T-cell (primary cell): ENCODE results near the gene SFSWAP. TPM values are rescaled to one million over a fixed set of nuclear protein-coding genes. Genes with fewer than 3 reads are reported as not detected.
A peak's percentile ranks its signal among the peaks of the same experiment; 100 is the strongest.

Experiments
- ATAC-seq, 4 experiments: fragments of 200-7000 bp in 3 of 4; fragments of 150-1000 bp in 1 of 4; cut with Tn5 transposase; replicated peaks in 1 of 4; 1 replicate in 3 of 4; 2 replicates in 1 of 4; pipeline ENCODE4 v1.10.0; 2021; ENCODE audit warnings: moderate library complexity in 3 of 4, mild to moderate bottlenecking in 2 of 4, moderate number of reproducible peaks in 1 of 4
- CTCF ChIA-PET, 2 donors: fragments of 300-600 bp; sonication (Branson Sonifier 250); formaldehyde crosslinking; loops; one replicate each; lab custom pipeline; 2022; ENCODE audit warnings: antibody characterized with exemption in 2 of 2; lab: Charles Lee
- POLR2A ChIA-PET, 2 donors: fragments of 300-600 bp; sonication (Branson Sonifier 250); formaldehyde crosslinking; loops; one replicate each; lab custom pipeline; 2022; ENCODE audit warnings: antibody characterized with exemption in 2 of 2; lab: Charles Lee
- DNase-seq, 35 experiments: peaks; one replicate each; pipeline versions ENCODE4 v3.0.0 to v3.0.0-alpha.2; 2013 to 2023
- H3K27ac ChIP-seq: one replicate; pipeline ENCODE4 v1.5.1; 2013; ENCODE audit warnings: low read length
- H3K27me3 ChIP-seq, 2 experiments: replicated peaks in 1 of 2; 1 replicate in 1 of 2; 2 replicates in 1 of 2; pipeline versions ENCODE4 v1.6.1 to v1.7.0; 2013; ENCODE audit warnings: low read length in 1 of 2, mixed read lengths in 1 of 2; ENCODE audit not compliant: control insufficient read depth in 2 of 2, insufficient read depth in 2 of 2; ENCODE audit errors: extremely low read depth in 1 of 2
- H3K36me3 ChIP-seq, 2 donors: 1 replicate in 1 of 2; 2 replicates in 1 of 2; pipeline versions ENCODE4 v1.6.1 to v1.7.0; 2013; ENCODE audit warnings: low read length in 1 of 2; ENCODE audit not compliant: control insufficient read depth in 2 of 2, insufficient read depth in 1 of 2; ENCODE audit errors: extremely low read depth in 1 of 2
- H3K4me1 ChIP-seq, 2 experiments: 1 replicate in 1 of 2; 2 replicates in 1 of 2; pipeline versions ENCODE4 v1.6.1 to v1.7.0; 2013; ENCODE audit warnings: low read length in 2 of 2, mixed read lengths in 1 of 2; ENCODE audit not compliant: insufficient read depth in 2 of 2, control insufficient read depth in 1 of 2; ENCODE audit errors: extremely low read depth in 1 of 2
- H3K4me3 ChIP-seq, 2 donors: 1 replicate in 1 of 2; 2 replicates in 1 of 2; pipeline versions ENCODE4 v1.5.1 to v1.7.0; 2013; ENCODE audit warnings: mild to moderate bottlenecking in 2 of 2, low read length in 1 of 2, moderate library complexity in 1 of 2; ENCODE audit not compliant: control insufficient read depth in 1 of 2; ENCODE audit errors: extremely low read depth in 1 of 2
- H3K9me3 ChIP-seq: 2 replicates; pipeline ENCODE4 v1.7.0; 2013
- H3K27ac Mint-ChIP-seq, 2 donors: one replicate each; pipeline ENCODE4 v1.8.0; 2020 to 2021; ENCODE audit warnings: mild to moderate bottlenecking in 2 of 2, mixed read lengths in 2 of 2
- H3K27me3 Mint-ChIP-seq, 2 donors: one replicate each; pipeline ENCODE4 v1.8.0; 2021 to 2022; ENCODE audit warnings: mixed read lengths in 2 of 2
- H3K36me3 Mint-ChIP-seq: one replicate; pipeline ENCODE4 v1.8.0; 2021; ENCODE audit warnings: mixed read lengths
- H3K4me1 Mint-ChIP-seq, 3 donors: one replicate each; pipeline ENCODE4 v1.8.0; 2020 to 2022; ENCODE audit warnings: mixed read lengths in 3 of 3, mild to moderate bottlenecking in 1 of 3
- H3K4me3 Mint-ChIP-seq, 3 donors: one replicate each; pipeline ENCODE4 v1.8.0; 2020 to 2022; ENCODE audit warnings: mild to moderate bottlenecking in 3 of 3, mixed read lengths in 3 of 3, moderate library complexity in 3 of 3
- H3K9me3 Mint-ChIP-seq, 3 donors: one replicate each; pipeline ENCODE4 v1.8.0; 2020 to 2022; ENCODE audit warnings: mixed read lengths in 3 of 3
- WGBS: methylation state at CpG from one replicate; pipeline ENCODE4 v1.1.5; 2013; ENCODE audit warnings: missing lambda C conversion rate; ENCODE audit not compliant: insufficient coverage; 5-methylcytosine and 5-hydroxymethylcytosine counted together
- total RNA-seq, 35 experiments: library from RNA in 6 of 35; stranded (reverse) in 6 of 35; fragments of 120-200 nt in 1 of 35; gene quantifications; one replicate each; pipeline versions ENCODE4 v1.2.1 to v1.2.4 and lab custom pipeline; 2013 to 2026

The SFSWAP gene
- total RNA-seq, 5 donors from 2014 or later (not counting 1 experiment from before 2014, with no cell fraction given) = 95.7 to 110 (median 106) TPM

DNA sequence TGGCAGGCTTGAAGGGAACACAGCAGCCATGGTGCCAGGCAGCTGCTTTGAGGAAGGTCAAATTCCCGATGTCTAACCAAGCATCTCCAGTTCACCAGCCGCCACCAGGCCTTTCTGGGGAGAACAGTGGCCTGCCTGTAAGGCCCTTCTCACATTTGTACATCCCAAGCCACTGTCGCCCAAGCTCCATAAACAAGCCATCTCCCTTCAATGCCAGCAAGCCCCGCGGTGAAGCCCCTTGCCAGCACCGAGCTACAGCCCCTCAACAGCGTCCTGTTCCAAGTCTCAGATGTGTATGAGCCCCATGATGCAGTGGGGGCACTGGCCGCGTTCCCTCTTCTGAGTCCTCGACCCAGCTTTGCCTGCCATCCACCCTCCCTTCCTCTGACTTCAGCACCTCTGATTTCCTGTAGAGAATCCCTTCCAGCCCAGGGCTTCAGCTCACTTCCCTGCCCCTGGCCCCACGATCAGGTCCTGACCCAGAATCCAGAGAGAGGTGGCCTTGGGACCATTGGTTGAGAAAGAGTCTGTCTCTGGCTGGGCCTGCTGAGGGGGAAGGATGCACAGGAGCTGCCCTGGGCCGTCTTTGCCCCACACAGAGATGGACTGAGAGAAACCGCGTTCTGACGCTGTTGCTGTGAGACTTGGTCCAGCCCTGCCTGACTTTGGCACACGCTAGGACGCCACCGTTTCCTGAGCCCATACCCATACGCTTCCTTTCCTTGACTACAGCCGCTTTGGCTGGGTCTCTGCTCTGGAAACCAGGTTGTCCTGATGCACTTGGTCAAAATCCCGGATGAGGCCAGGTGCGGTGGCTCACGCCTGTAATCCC is 115.4 kb downstream of the SFSWAP start:
- Mint-ChIP-seq H3K4me1 (peaks cover 10 to 24% (median 13%) of the 10 kb centered on the region in 3 donors), H3K27me3 (peaks cover 31 to 46% of the 10 kb centered on the region in 2 donors), H3K27ac (no peak overlapping the region), H3K36me3 (no peaks in the 10 kb centered on the region), H3K4me3 (peak overlapping the region; percentile 39 to 63 (median 49)), H3K9me3 (no peaks in the 10 kb centered on the region)
- POLR2A ChIA-PET = no interaction called here
- ATAC-seq (no peak), DNase-seq (no peak)
- H3K4me3 ChIP-seq = no peak overlapping the region
- H3K27me3 ChIP-seq = peaks cover 0 to 66% of the 10 kb centered on the region in 2 experiments
- H3K27ac ChIP-seq = no peak overlapping the region
- WGBS = 87% methylated on average over 22 of the region's 23 CpGs
- H3K9me3 ChIP-seq = no peaks in the 10 kb centered on the region
- H3K36me3 ChIP-seq = no peaks in the 10 kb centered on the region
- H3K4me1 ChIP-seq = peaks cover 11 to 28% of the 10 kb centered on the region in 2 experiments
- CTCF ChIA-PET = interaction anchor here in 1 of 2 donors (0.7 kb wide), 1 partner anchor 374 kb away, joined by 5 read pairs; no protein-coding TSS in a partner anchor

DNA sequence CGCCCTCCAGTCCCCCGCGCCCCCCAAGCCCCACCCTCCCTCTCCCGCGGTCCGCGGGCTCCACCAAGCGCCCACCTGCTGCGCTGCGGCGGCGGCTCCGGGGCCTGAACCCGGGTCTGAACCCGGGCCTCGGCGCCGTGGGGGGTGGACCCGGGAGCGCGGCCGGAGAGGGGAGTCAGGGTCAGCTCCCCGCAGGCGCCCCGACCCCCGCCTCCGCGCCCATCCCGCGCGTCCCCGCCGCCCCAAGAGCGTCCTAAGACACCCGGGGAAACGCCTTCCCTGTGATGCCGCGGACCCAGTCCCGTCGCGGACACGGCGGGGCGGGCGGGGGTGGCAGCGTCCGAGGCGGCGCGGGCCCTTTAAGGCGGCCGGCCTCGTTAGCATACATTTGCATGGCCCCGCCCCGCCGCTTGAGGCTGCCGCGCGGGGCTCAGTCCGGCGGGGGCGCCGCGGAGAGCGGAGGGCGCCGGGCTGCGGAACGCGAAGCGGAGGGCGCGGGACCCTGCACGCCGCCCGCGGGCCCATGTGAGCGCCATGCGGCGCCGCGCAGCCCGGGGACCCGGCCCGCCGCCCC is 117.2 kb downstream of the SFSWAP start, which contains the start of gene MMP17:
MMP17 (plus strand) TSS at position 433 of the 574 bp plus-strand sequence; CDS start at position 535, 102 bp downstream.
- POLR2A ChIA-PET = no interaction called here
- peaks cover 10 to 24% (median 13%) of the 10 kb centered on the region in 3 donors for H3K4me1 Mint-ChIP-seq
- CTCF ChIA-PET = no interaction called here
- Histone ChIP-seq H3K4me1 (peaks cover 11 to 31% of the 10 kb centered on the region in 2 experiments), H3K27ac (no peak within 1 kb of the TSS), H3K9me3 (no peaks in the 10 kb centered on the region), H3K36me3 (no peaks in the 10 kb centered on the region), H3K27me3 (peaks cover 0 to 76% of the 10 kb centered on the region in 2 experiments), H3K4me3 (peak within 1 kb of the TSS in 1 of 2 donors; percentile 39)
- no peaks in the 10 kb centered on the region for H3K36me3 Mint-ChIP-seq
- peak within 1 kb of the TSS; percentile 57 to 73 (median 68) for H3K4me3 Mint-ChIP-seq
- WGBS = 1% methylated on average over 79 of the region's 86 CpGs
- DNase-seq = peak in 11 of 35 experiments; percentile 8 to 57 (median 27)
- H3K27ac Mint-ChIP-seq = no peak within 1 kb of the TSS
- peaks cover 35 to 57% of the 10 kb centered on the region in 2 donors for H3K27me3 Mint-ChIP-seq
- peak; percentile 35 to 79 (median 50) for ATAC-seq
- no peaks in the 10 kb centered on the region for H3K9me3 Mint-ChIP-seq

DNA sequence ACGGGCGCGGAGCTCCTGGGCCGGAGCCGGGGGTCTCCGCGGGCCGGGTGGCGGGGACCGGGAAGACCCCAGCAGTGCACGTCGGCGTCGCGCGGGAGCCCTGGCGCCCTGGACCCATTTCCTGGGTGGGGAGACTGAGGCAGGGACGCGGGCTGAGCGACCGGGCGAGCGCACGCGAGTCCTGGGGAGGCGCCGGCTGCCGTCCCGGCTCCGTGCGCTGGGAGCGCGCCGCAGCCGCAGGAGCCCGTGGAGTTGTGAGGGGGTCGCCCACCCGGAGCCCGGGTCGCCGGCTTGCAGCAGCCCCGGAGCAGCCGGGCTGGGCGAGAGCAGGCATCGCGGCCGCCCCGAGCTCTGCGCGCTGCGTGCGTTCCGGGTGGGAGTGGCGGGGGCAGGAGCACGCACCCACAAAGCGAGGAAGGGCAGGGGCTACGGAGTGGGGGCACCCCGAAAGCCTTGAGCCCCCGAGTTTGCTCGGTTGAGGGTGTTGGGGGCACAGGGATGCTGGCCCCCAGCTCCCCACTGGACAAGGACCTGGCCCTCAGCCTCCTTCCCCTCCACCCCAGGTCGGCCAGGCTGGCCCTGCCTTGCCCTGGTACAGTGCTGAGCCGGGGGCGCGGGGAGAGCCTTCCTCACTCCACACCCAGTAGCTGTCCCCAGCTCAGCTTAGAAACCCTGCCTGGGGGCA is 117.9 kb downstream of the SFSWAP start:
- peak in 3 of 35 experiments; percentile 13 to 17 (median 16) for DNase-seq

DNA sequence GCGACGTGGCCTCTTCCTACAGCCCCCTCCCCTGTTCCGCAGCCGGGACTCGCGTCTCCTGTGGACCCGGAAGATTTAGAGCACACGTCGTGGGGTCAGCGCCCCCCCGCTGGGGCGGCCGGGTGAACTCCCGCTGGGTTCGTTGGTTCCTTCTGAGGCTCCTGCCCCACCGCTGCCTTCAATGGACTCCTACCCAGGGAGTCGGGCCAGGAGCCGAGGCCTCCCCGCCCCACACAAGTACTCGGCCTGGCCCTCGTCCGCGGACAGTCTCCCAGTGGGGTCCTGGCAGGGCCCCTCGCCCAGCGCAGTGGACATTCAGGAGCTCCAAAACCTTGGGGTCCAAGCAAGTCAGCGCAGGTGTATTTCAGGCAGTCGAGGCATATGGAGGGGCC is 118.5 kb downstream of the SFSWAP start:
- Mint-ChIP-seq H3K36me3 (no peaks in the 10 kb centered on the region), H3K4me1 (peaks cover 10 to 24% (median 13%) of the 10 kb centered on the region in 3 donors), H3K4me3 (peak overlapping the region; percentile 57 to 73 (median 68)), H3K9me3 (no peaks in the 10 kb centered on the region), H3K27ac (no peak overlapping the region), H3K27me3 (peaks cover 38 to 61% of the 10 kb centered on the region in 2 donors)
- no peaks in the 10 kb centered on the region for H3K36me3 ChIP-seq
- H3K27ac ChIP-seq = no peak overlapping the region
- ChIA-PET POLR2A (no interaction called here), CTCF (interaction anchor here (0.6 to 0.7 kb wide), 2 partner anchors 59 to 74 kb away, joined by 3 read pairs; no protein-coding TSS in a partner anchor)
- no peak for DNase-seq
- H3K27me3 ChIP-seq = peaks cover 0 to 80% of the 10 kb centered on the region in 2 experiments
- peaks cover 11 to 31% of the 10 kb centered on the region in 2 experiments for H3K4me1 ChIP-seq
- no peaks in the 10 kb centered on the region for H3K9me3 ChIP-seq
- H3K4me3 ChIP-seq = peak overlapping the region in 1 of 2 donors; percentile 44
- WGBS = 13% methylated on average over 27 of the region's 27 CpGs
- no peak for ATAC-seq

More for the DNA sequence above, 117.9 kb downstream of the SFSWAP start:
- Mint-ChIP-seq H3K27ac (no peak overlapping the region), H3K4me1 (peaks cover 10 to 24% (median 13%) of the 10 kb centered on the region in 3 donors), H3K9me3 (no peaks in the 10 kb centered on the region), H3K27me3 (peaks cover 38 to 62% of the 10 kb centered on the region in 2 donors), H3K36me3 (no peaks in the 10 kb centered on the region), H3K4me3 (peak overlapping the region; percentile 57 to 73 (median 68))
- H3K27me3 ChIP-seq = peaks cover 0 to 79% of the 10 kb centered on the region in 2 experiments
- no peaks in the 10 kb centered on the region for H3K36me3 ChIP-seq
- CTCF ChIA-PET = interaction anchor here in 1 of 2 donors (0.7 kb wide), 1 partner anchor 73 kb away, joined by 3 read pairs; no protein-coding TSS in a partner anchor
- POLR2A ChIA-PET = no interaction called here
- no peak overlapping the region for H3K27ac ChIP-seq
- peaks cover 11 to 31% of the 10 kb centered on the region in 2 experiments for H3K4me1 ChIP-seq
- 1% methylated on average over 56 of the region's 64 CpGs for WGBS
- no peaks in the 10 kb centered on the region for H3K9me3 ChIP-seq
- H3K4me3 ChIP-seq = peak overlapping the region in 1 of 2 donors; percentile 39
- ATAC-seq = peak in 1 of 4 experiments; percentile 23

DNA sequence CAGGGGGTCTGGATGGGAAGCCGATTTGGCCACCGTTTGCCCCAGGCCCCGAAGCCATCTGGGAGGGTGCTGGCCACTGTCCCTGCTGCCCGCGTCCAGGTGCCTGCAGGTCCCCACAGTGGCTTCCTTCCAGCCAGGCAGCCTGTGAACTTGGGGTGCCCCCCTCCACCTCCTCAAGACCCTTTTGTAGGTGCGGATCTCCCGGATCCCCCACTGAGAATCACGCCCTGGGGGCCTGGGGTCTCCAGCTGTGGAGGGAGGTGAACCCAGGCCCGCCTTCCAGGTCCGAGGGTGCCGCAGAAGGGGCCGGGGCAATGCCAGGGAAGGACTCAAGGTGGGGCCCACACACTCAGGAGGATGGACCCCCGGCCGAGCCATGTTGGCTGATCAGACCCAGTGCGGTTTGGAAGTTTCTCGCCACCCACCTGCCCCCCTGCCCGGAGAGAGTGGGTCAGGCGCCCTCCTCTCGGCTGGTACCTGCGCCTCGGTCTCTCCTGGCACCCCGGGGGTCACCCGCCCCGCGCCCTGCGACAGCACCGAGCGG is 119.0 kb downstream of the SFSWAP start:
- H3K9me3 Mint-ChIP-seq = no peaks in the 10 kb centered on the region
- peaks cover 0 to 83% of the 10 kb centered on the region in 2 experiments for H3K27me3 ChIP-seq
- no peaks in the 10 kb centered on the region for H3K36me3 Mint-ChIP-seq
- peak overlapping the region in 1 of 2 donors; percentile 44 for H3K4me3 ChIP-seq
- H3K4me1 Mint-ChIP-seq = peaks cover 10 to 24% (median 13%) of the 10 kb centered on the region in 3 donors
- H3K9me3 ChIP-seq = no peaks in the 10 kb centered on the region
- no peak overlapping the region for H3K27ac ChIP-seq
- H3K4me3 Mint-ChIP-seq = peak overlapping the region in 2 of 3 donors; percentile 68 to 73
- no peak overlapping the region for H3K27ac Mint-ChIP-seq
- no peaks in the 10 kb centered on the region for H3K36me3 ChIP-seq
- ChIA-PET CTCF (interaction anchor here in 1 of 2 donors (0.6 to 1.4 kb wide), 3 partner anchors 59 to 926 kb away, joined by 3 to 6 read pairs (median 4); no protein-coding TSS in a partner anchor), POLR2A (no interaction called here)
- peaks cover 11 to 31% of the 10 kb centered on the region in 2 experiments for H3K4me1 ChIP-seq
- WGBS = 13% methylated on average over 21 of the region's 28 CpGs
- ATAC-seq (no peak), DNase-seq (no peak)
- H3K27me3 Mint-ChIP-seq = peaks cover 38 to 56% of the 10 kb centered on the region in 2 donors
